Right atrium auricular region (tissue), 2 donors: Measurements from ENCODE around the gene SYTL2. TPM values are rescaled to one million over a fixed set of nuclear protein-coding genes. Genes with fewer than 3 reads are reported as not detected.

Source experiments
- DNase-seq: peaks from one replicate; pipeline ENCODE4 v3.0.0-alpha.2; 2019; ENCODE audit warnings: low spot score
- H3K27ac ChIP-seq, 2 donors: fragments of 200-600 bp; sonication (generic); 1 replicate in 1 of 2; 2 replicates in 1 of 2; pipeline ENCODE4 v1.5.1; 2016 to 2019
- H3K27me3 ChIP-seq, 2 donors: fragments of 200-600 bp; sonication (generic); one replicate each; pipeline versions ENCODE4 v1.5.1 to v1.6.0; 2017 to 2019
- H3K36me3 ChIP-seq: fragments of 200-600 bp; sonication (generic); one replicate; pipeline ENCODE4 v1.5.1; 2016
- H3K4me1 ChIP-seq, 2 donors: fragments of 200-600 bp; sonication (generic); one replicate each; pipeline versions ENCODE4 v1.5.1 to v1.6.0; 2017 to 2019
- H3K4me3 ChIP-seq, 2 donors: fragments of 200-600 bp; sonication (generic); 1 replicate in 1 of 2; 2 replicates in 1 of 2; pipeline ENCODE4 v1.5.1; 2017 to 2019; ENCODE audit warnings: mild to moderate bottlenecking in 1 of 2, moderate library complexity in 1 of 2
- H3K9me3 ChIP-seq, 2 donors: fragments of 200-600 bp; sonication (generic); one replicate each; pipeline ENCODE4 v1.5.1; 2019
- total RNA-seq, 2 donors: library from RNA; depleted of rRNA; stranded (reverse); fragments of >200 nt; gene quantifications; one replicate each; pipeline ENCODE4 v1.1.0, GENCODE V29; 2016
- TF ChIP-seq, protein P1 (sequence below), 2 donors: fragments of 200-600 bp; sonication (generic); IDR thresholded peaks; one replicate each; pipeline ENCODE4 v1.5.1; 2019; ENCODE audit warnings: antibody characterized with exemption in 2 of 2

The SYTL2 gene
- total RNA-seq, 2 donors from 2014 or later, result 5.0 to 12.1 TPM

DNA sequence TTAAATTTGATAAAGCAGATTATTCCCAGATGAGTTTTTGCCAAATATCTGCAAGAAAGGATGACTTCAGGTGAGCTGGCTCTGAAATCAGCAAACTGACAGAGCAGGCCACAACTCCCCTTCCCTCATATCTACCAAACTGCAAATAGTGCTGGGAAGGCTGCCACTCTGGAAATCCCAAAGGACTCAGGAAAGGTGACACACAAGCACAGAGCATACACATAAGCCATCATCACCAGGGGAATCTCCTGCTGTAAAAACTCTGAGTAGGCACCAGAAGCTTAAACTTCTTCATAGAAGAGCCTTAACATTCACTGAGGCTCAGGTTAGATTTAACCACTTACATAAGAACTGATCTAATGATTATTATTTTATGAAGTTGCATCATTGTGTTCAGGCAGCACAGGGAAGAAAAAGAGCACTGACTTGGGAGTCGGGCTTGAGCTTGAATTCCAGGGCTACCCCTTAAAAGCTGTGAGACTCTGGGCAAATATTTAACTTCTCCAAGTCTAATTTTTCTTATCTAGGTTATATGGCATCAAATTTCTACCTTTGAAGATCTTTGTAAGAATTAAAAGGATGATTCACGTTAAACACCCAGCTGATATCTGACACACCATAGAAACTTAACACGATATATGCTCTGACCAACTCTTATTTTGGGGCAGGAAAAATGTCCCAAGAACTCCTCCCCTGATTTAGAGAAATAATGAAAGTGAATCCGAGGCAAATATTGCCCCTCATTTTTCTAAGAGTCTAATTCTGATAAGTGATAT, 15.0 kb downstream of the SYTL2 start:
- Histone ChIP-seq H3K36me3 (no peaks in the 10 kb centered on the region), H3K27me3 (no peaks in the 10 kb centered on the region), H3K4me1 (no peaks in the 10 kb centered on the region), H3K27ac (no peak overlapping the region), H3K4me3 (no peak overlapping the region), H3K9me3 (no peaks in the 10 kb centered on the region)
- TF ChIP-seq, protein P1, sequence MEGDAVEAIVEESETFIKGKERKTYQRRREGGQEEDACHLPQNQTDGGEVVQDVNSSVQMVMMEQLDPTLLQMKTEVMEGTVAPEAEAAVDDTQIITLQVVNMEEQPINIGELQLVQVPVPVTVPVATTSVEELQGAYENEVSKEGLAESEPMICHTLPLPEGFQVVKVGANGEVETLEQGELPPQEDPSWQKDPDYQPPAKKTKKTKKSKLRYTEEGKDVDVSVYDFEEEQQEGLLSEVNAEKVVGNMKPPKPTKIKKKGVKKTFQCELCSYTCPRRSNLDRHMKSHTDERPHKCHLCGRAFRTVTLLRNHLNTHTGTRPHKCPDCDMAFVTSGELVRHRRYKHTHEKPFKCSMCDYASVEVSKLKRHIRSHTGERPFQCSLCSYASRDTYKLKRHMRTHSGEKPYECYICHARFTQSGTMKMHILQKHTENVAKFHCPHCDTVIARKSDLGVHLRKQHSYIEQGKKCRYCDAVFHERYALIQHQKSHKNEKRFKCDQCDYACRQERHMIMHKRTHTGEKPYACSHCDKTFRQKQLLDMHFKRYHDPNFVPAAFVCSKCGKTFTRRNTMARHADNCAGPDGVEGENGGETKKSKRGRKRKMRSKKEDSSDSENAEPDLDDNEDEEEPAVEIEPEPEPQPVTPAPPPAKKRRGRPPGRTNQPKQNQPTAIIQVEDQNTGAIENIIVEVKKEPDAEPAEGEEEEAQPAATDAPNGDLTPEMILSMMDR (IDR thresholded peaks at IDR 0.05), result no peak
- no peak for DNase-seq

DNA sequence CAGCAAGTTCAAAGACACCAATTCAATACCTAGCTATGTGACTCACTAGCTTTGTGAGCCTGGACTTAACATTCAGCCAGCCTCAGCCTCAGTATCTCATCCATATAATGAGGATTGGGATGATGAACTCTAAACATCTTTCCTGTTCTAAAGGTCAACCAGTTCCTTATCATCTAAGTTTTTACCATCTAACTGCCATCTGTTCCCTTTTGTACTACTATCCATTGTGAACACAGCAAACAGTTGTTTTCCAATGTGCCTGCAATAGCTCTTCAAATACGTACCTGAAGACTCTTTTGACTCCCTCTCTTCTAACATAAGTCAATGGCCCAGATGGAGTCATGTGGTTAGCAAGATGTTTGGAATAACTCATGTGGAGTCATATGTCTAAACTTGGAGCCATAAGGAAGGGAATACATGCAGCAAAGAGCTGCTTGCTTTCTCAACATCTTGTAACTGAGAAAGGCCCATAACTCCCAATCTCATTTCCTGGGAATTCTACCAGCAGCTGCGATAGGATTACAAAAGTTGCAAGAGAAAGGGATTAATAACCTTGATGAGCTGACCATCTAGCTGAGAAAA, 19.4 kb downstream of the SYTL2 start:
- TF ChIP-seq, protein P1 (IDR thresholded peaks at IDR 0.05), result no peak
- H3K36me3 ChIP-seq, result no peaks in the 10 kb centered on the region
- no peaks in the 10 kb centered on the region for H3K9me3 ChIP-seq
- H3K27me3 ChIP-seq, result no peaks in the 10 kb centered on the region
- H3K4me3 ChIP-seq, result no peak overlapping the region
- DNase-seq, result no peak
- no peak overlapping the region for H3K27ac ChIP-seq
- no peaks in the 10 kb centered on the region for H3K4me1 ChIP-seq

DNA sequence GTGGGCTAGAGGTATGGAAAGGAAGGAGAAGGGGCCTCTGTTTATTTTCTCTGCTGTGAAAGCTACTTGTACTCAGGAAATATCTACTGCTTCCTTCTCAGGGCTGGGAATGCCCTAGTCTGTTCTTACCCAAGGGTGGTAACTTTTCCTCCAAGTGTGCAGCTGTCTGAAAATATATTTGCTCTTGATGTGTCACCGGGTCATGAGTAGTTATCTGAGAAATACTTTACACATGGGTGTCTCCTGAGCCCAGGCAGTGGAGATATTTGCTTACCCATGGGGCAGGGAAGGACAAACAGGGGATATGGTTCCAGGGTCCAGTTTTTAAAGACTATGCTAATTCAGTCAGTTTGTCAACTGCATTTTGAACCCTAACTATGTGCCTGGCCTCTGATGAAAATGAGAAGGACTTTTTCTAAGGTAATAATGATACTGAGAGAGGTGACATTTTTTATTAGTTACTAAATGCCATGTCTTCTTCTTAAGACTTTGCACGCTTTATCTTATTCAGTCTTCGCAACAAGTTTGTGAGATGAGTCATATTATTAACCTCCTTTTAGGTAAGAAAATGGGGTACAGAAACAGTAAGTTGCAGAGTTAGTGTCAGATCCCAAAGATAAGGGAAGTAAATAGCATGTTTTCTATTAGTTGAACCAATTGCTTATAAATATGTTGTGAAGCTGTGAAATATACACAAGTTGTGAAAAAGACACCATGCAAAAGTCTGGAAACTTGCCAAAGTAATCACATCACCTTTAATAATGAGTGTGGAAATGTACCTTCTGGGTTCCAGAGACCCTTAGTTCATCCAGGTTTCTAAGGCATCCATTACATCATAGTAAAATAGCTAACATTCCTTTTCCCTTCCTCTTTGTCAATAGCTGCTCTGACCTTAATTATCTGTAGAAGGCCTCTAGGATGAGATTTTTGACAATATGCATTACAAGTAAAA, 22.9 kb downstream of the SYTL2 start:
- TF ChIP-seq, protein P1 (IDR thresholded peaks at IDR 0.05), result no peak
- no peaks in the 10 kb centered on the region for H3K9me3 ChIP-seq
- H3K4me1 ChIP-seq, result no peaks in the 10 kb centered on the region
- no peak for DNase-seq
- no peak overlapping the region for H3K27ac ChIP-seq
- no peaks in the 10 kb centered on the region for H3K27me3 ChIP-seq
- H3K36me3 ChIP-seq, result no peaks in the 10 kb centered on the region
- H3K4me3 ChIP-seq, result no peak overlapping the region

DNA sequence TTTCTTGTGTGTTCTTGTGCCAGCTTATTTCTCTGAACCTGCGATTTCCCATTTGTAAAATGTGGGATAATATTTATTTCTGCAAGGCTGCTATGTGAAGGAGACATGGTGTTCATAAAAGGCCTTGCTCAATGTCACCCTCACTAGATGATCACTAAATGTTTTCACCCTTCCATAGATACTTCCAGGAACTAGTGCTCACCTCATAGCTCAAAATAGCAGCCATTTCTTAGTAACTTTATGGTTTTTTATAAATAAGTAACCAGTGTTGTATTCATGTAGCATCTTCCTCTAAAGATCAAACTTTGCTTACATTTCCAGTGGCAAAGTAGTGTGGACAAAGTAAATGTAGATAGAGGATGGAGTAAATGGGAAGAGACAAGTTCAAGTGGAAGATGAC, 23.8 kb downstream of the SYTL2 start:
- H3K4me1 ChIP-seq, result no peaks in the 10 kb centered on the region
- H3K4me3 ChIP-seq, result no peak overlapping the region
- TF ChIP-seq, protein P1 (IDR thresholded peaks at IDR 0.05), result no peak
- H3K9me3 ChIP-seq, result peaks cover 0 to 8% of the 10 kb centered on the region in 2 donors
- no peak for DNase-seq
- no peaks in the 10 kb centered on the region for H3K27me3 ChIP-seq
- H3K27ac ChIP-seq, result no peak overlapping the region
- no peaks in the 10 kb centered on the region for H3K36me3 ChIP-seq

DNA sequence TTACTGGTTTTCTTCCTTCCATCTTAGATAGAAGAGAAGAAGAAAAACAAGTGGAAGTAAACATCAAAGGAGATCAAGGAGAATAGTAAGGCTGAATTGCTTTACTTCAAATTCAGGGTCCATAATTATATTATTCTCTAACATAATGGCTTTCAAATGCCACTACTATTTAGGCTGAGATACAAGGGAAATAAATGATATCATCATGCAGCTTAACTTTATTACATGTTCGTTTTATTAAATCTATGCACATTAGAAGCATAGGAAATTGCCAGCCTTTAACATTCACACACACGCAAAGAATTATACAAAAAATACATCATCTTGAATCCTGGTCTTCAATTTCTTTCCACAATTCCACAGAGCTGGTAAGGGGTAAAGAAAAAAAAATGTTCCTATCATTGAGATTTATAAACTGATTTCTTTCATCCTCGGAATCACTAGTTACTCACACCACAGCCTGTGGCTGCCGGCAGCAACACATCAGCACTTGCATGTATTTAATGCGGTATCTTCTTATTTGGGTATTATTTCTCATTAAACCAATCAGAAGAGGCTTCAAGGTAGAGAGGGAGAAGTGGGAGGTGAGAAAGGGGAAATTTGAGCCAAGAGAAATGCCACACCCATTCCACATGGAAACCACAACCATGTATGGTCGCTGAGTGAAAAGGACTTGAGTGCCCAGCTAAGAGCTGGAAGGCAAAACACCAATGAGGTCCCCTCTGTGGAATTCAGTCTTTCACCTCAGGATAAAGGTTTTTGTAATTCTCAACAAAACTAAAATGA, 26.3 kb downstream of the SYTL2 start:
- Histone ChIP-seq H3K27ac (no peak overlapping the region), H3K36me3 (no peaks in the 10 kb centered on the region), H3K4me1 (no peaks in the 10 kb centered on the region), H3K27me3 (no peaks in the 10 kb centered on the region), H3K4me3 (no peak overlapping the region), H3K9me3 (peaks cover 0 to 8% of the 10 kb centered on the region in 2 donors)
- no peak for DNase-seq
- TF ChIP-seq, protein P1 (IDR thresholded peaks at IDR 0.05), result no peak
